SK-N-SH treated with all-trans-retinoic acid at 6 μM for 48 hours (cell line): ENCODE data around the gene AADACL2.

Source experiments
- ATAC-seq: fragments of 200-7000 bp; cut with Tn5 transposase; 3 replicates; pipeline ENCODE4 v1.9.1; 2020; ENCODE audit warnings: mild to moderate bottlenecking, moderate library complexity
- ARNTL ChIP-seq: fragments of 450-650 bp; formaldehyde crosslinking; IDR thresholded peaks from 2 replicates; pipeline ENCODE4 v1.5.0; 2020; ENCODE audit warnings: low read depth, mild to moderate bottlenecking, moderate library complexity, borderline replicate concordance
- BACH2 ChIP-seq: fragments of 250-450 bp; sonication (Bioruptor Pico); IDR thresholded peaks from 2 replicates; pipeline ENCODE4 v1.9.0; 2021; ENCODE audit warnings: mild to moderate bottlenecking, borderline replicate concordance
- CREB5 ChIP-seq: fragments of 250-450 bp; sonication (Bioruptor Pico); IDR thresholded peaks from 2 replicates; pipeline ENCODE4 v1.5.1; 2020; ENCODE audit warnings: low read depth, mild to moderate bottlenecking, moderate library complexity
- CSDC2 ChIP-seq: fragments of 250-450 bp; sonication (Bioruptor Pico); IDR thresholded peaks from 2 replicates; pipeline ENCODE4 v1.5.0; 2020; ENCODE audit warnings: mild to moderate bottlenecking, moderate library complexity
- CSRNP3 ChIP-seq: fragments of 250-450 bp; sonication (Bioruptor Pico); IDR thresholded peaks from 2 replicates; pipeline ENCODE4 v1.5.1; 2021; ENCODE audit warnings: mild to moderate bottlenecking, moderate library complexity
- ESRRG ChIP-seq: fragments of 250-450 bp; sonication (Bioruptor Pico); IDR thresholded peaks from 2 replicates; pipeline ENCODE4 v1.6.1; 2021; ENCODE audit warnings: mild to moderate bottlenecking
- GLIS3 ChIP-seq: fragments of 250-450 bp; sonication (Bioruptor Pico); IDR thresholded peaks from 2 replicates; pipeline ENCODE4 v1.5.0; 2020; ENCODE audit warnings: mild to moderate bottlenecking, moderate library complexity
- ISL1 ChIP-seq: fragments of 250-450 bp; sonication (Bioruptor Pico); IDR thresholded peaks from 2 replicates; pipeline ENCODE4 v2.1.2; 2022; ENCODE audit warnings: mild to moderate bottlenecking, moderate library complexity
- OSR1 ChIP-seq: fragments of 250-450 bp; sonication (Bioruptor Pico); IDR thresholded peaks from 2 replicates; pipeline ENCODE4 v1.8.0; 2022; ENCODE audit warnings: moderate library complexity, mild to moderate bottlenecking, inconsistent platforms
- PATZ1 ChIP-seq: fragments of 250-450 bp; sonication (Bioruptor Pico); IDR thresholded peaks from 2 replicates; pipeline ENCODE4 v1.8.0; 2020; ENCODE audit warnings: mild to moderate bottlenecking, moderate library complexity, borderline replicate concordance
- POU6F1 ChIP-seq: fragments of 250-450 bp; sonication (Bioruptor Pico); IDR thresholded peaks from 2 replicates; pipeline ENCODE4 v1.8.0; 2021; ENCODE audit warnings: low read depth, mild to moderate bottlenecking, moderate library complexity, borderline replicate concordance
- PPARA ChIP-seq: fragments of 250-450 bp; sonication (Bioruptor Pico); IDR thresholded peaks from 2 replicates; pipeline ENCODE4 v1.5.0; 2020; ENCODE audit warnings: mild to moderate bottlenecking, borderline replicate concordance
- RARB ChIP-seq: fragments of 250-450 bp; sonication (Bioruptor Pico); IDR thresholded peaks from 2 replicates; pipeline ENCODE4 v1.8.0; 2021; ENCODE audit warnings: mild to moderate bottlenecking, moderate library complexity
- SNAI2 ChIP-seq: fragments of 250-450 bp; sonication (Bioruptor Pico); IDR thresholded peaks from 2 replicates; pipeline ENCODE4 v1.5.0; 2020; ENCODE audit warnings: mild to moderate bottlenecking, moderate library complexity
- TCF4 ChIP-seq: fragments of 250-450 bp; sonication (Bioruptor Pico); IDR thresholded peaks from 2 replicates; pipeline ENCODE4 v1.8.0; 2021; ENCODE audit warnings: mild to moderate bottlenecking, moderate library complexity, borderline replicate concordance
- TOX ChIP-seq: fragments of 250-450 bp; sonication (Bioruptor Pico); IDR thresholded peaks from 2 replicates; pipeline ENCODE4 v1.8.0; 2021; ENCODE audit warnings: mild to moderate bottlenecking, moderate library complexity, borderline replicate concordance
- TSHZ2 ChIP-seq: fragments of 250-450 bp; sonication (Bioruptor Pico); IDR thresholded peaks from 2 replicates; pipeline ENCODE4 v1.5.0; 2020; ENCODE audit warnings: mild to moderate bottlenecking, moderate library complexity
- ZC3H10 ChIP-seq: fragments of 250-450 bp; sonication (Bioruptor Pico); IDR thresholded peaks from 2 replicates; pipeline ENCODE4 v1.5.1; 2021; ENCODE audit warnings: mild to moderate bottlenecking, moderate library complexity
- ZFP3 ChIP-seq: fragments of 250-450 bp; sonication (Bioruptor Pico); IDR thresholded peaks from 2 replicates; pipeline ENCODE4 v1.5.0; 2020; ENCODE audit warnings: mild to moderate bottlenecking, moderate library complexity
- ZFP30 ChIP-seq: fragments of 450-650 bp; formaldehyde crosslinking; IDR thresholded peaks from 2 replicates; pipeline ENCODE4 v1.5.0; 2022; ENCODE audit warnings: mild to moderate bottlenecking, moderate library complexity
- ZNF565 ChIP-seq: fragments of 450-650 bp; formaldehyde crosslinking; conservative IDR thresholded peaks from 2 replicates; pipeline ENCODE4 v1.5.0; 2020; ENCODE audit warnings: low read depth, mild to moderate bottlenecking, moderate library complexity
- ZNF70 ChIP-seq: fragments of 450-650 bp; formaldehyde crosslinking; IDR thresholded peaks from 2 replicates; pipeline ENCODE4 v1.5.0; 2020; ENCODE audit warnings: mild to moderate bottlenecking, moderate library complexity
- ZNF8 ChIP-seq: fragments of 450-650 bp; formaldehyde crosslinking; IDR thresholded peaks from 2 replicates; pipeline ENCODE4 v1.5.0; 2020; ENCODE audit warnings: mild to moderate bottlenecking, moderate library complexity

AADACL2 gene

GRCh38 chr3:151794080-151794479 lies 60.4 kb downstream of the AADACL2 start:
- no peak for ATAC-seq
- TF ChIP-seq CREB5 = no peak
- no peak for TF ChIP-seq BACH2 (CRISPR knock-in tag)
- TF ChIP-seq GLIS3 (CRISPR knock-in tag) = no peak
- no peak for TF ChIP-seq CSRNP3 (CRISPR knock-in tag)
- TF ChIP-seq ZNF8 = no peak
- no peak for TF ChIP-seq TCF4 (CRISPR knock-in tag)
- no peak for TF ChIP-seq TOX (CRISPR knock-in tag)

- ATAC-seq = peak; percentile 87
- TF ChIP-seq SNAI2 (CRISPR knock-in tag) (no peak), ZFP3 (CRISPR knock-in tag) (no peak), ZFP30 (CRISPR knock-in tag) (no peak), ESRRG (CRISPR knock-in tag) (no peak), ZNF565 (CRISPR knock-in tag) (no peak), TCF4 (CRISPR knock-in tag) (no peak), GLIS3 (CRISPR knock-in tag) (no peak), ISL1 (CRISPR knock-in tag) (no peak), PATZ1 (CRISPR knock-in tag) (no peak), POU6F1 (CRISPR knock-in tag) (no peak), ARNTL (CRISPR knock-in tag) (no peak), PPARA (CRISPR knock-in tag) (no peak), CSDC2 (CRISPR knock-in tag) (no peak), BACH2 (CRISPR knock-in tag) (no peak), RARB (CRISPR knock-in tag) (no peak)
Observed at GRCh38 chr3:151795276-151795675, 61.5 kb downstream of the AADACL2 start.

- no peak for TF ChIP-seq RARB (CRISPR knock-in tag)
- no peak for TF ChIP-seq GLIS3 (CRISPR knock-in tag)
- TF ChIP-seq TCF4 (CRISPR knock-in tag) = no peak
- no peak for TF ChIP-seq OSR1
- TF ChIP-seq ESRRG (CRISPR knock-in tag) = no peak
- TF ChIP-seq POU6F1 (CRISPR knock-in tag) = no peak
- no peak for TF ChIP-seq ARNTL (CRISPR knock-in tag)
- TF ChIP-seq, all 23 proteins: peak for 0
- no peak for ATAC-seq
Observed at GRCh38 chr3:151796105-151796680, 62.5 kb downstream of the AADACL2 start.

- no peak for ATAC-seq
- no peak for TF ChIP-seq ZC3H10 (CRISPR knock-in tag)
- no peak for TF ChIP-seq GLIS3 (CRISPR knock-in tag)
- TF ChIP-seq ISL1 (CRISPR knock-in tag) = no peak
- TF ChIP-seq PPARA (CRISPR knock-in tag) = no peak
- TF ChIP-seq CSDC2 (CRISPR knock-in tag) = no peak
- TF ChIP-seq TSHZ2 (CRISPR knock-in tag) = no peak
- TF ChIP-seq CSRNP3 (CRISPR knock-in tag) = no peak
- no peak for TF ChIP-seq RARB (CRISPR knock-in tag)
- no peak for TF ChIP-seq BACH2 (CRISPR knock-in tag)
- no peak for TF ChIP-seq SNAI2 (CRISPR knock-in tag)
- TF ChIP-seq ZNF70 (CRISPR knock-in tag) = no peak
- TF ChIP-seq ARNTL (CRISPR knock-in tag) = no peak
Observed at GRCh38 chr3:151798466-151798865, 64.7 kb downstream of the AADACL2 start.
